ENCODE data around the gene KIF26B.
A peak's percentile ranks its signal among the peaks of the same experiment; 100 is the strongest.

KIF26B gene

DNA sequence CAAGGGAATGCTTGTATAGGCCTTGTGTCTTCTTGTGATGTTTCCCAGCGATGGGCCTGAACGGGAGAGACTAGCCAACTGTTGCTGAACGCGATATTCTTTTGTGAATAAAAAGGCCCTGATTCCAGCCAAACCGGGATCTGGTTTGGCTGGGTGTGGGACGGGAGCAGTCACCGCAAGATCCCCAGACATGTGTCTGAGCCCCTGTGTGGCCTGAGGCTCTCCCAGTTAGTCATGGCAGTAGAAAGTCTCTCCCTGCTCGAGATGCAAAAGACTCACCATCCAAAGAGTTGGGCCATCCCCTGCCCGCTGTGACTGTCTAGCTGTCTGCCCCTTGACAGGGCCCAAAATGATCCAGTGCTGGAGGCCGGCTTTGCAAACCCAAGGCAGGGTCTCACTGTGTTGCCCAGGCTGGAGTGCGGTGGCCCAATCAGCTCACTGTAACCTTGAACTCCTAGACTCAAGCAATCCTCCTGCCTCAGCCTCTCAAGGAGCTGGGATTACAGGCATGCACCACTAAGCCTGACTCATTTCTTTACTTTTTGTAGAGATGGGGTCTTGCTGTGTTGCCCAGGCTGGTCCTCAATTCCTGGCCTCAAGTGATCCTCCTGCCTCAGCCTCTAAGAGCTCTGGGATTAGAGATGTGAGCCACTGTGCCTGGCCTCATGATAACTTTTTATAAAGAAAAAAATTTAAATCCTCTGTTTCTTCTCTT lies 56.4 kb downstream of the KIF26B start:
- no peak for DNase-seq

DNA sequence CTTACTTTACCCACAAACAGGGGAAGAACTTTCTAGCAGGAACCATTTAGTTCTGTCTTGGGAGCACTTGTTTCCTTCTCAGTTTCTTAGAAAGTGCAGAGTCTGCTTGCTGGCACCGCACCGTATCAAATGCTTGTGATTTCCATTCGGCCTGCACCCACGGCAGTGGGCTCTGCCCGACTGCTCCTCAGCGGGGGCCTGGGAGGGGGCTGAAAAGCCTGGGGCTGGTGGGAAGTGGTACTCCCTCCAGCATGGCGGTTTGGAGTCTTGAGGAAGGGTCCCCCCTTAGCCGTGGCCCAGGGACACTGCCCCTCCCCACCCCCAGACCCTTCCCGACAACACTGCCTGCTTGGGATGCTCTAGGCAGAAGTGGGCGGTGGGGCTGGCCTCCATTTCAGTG lies 57.0 kb downstream of the KIF26B start:
- DNase-seq: no peak

DNA sequence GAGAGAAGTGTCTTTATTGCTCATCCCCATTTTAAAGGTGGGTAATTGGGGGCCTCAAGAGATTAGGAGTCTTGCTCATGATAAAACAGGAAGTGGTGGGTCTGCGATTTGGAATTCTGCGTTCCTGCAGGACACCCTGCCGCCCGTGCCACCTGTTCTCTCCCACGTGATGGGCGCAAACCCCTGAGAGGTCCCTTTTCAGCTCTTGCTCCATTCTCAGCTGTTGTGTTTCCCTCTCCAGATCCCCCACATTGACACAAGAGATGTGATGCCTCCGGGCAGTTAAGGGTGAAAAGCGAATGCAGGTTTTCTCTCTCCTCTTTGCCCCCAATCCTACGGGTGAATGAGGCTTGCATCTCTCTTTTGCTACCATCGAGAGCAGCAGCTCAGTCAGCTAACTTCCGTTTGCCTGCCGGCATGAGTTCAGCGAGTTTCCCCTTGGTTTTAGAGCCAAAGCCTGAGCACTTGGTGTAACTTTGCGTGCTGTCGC lies 57.5 kb downstream of the KIF26B start:
- no peak for DNase-seq

DNA sequence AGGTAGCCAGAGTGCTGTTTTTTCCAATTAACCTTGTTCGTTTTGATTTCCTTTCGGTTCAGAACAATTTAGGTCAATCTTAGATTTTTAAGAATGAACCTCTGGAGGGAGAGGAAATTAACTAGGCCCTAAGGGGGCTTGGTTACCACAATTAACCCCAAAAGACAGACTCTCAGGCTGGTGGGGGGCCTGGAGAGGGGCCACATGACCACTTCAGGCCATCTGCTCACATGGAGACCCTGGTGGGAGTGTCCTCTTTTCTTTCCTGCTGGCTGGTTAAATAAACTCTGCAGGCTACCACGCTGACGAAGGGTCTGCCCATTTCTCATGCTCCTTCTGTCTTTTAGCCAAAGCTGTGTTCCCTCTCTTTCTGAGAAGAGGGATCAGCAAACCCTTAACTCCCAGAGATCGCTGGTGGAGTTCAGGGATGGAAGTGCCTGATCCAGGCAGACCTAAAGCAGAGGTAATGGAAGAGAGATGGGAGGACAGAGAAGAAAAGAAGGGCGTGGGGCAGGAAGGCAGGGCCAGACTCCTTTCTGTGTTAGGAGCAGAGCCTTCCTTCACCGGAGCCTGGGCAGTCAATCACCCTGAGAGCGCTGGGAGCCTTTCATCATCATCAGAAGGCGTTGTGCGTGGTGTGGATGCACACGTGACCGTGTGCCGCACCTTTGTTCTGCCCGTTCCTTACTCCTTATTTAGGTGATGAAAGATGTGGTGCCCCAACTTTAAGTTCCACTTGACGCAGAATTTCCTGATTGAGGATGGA lies 58.5 kb downstream of the KIF26B start:
- peak; percentile 27 for DNase-seq

DNA sequence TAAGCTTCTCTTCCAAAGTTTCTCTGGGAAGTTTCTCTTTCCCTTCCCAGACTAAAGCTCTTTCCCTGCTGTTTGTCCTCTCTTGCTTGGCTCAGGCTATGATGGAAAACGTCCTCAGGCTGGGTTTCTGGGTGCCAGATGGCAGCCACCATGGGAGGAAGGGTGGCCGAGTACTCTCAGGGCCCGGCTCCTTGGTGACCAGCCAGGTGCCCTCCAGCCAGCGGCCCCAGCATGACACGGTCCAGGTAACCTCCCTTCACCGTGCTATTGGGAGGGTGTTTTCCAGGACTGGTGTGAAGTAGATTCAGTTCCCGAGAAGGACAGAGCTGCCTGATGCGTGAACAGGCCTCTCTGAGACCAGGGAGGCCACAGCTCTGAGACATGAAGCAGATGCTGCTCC lies 60.3 kb downstream of the KIF26B start:
- DNase-seq: no peak

DNA sequence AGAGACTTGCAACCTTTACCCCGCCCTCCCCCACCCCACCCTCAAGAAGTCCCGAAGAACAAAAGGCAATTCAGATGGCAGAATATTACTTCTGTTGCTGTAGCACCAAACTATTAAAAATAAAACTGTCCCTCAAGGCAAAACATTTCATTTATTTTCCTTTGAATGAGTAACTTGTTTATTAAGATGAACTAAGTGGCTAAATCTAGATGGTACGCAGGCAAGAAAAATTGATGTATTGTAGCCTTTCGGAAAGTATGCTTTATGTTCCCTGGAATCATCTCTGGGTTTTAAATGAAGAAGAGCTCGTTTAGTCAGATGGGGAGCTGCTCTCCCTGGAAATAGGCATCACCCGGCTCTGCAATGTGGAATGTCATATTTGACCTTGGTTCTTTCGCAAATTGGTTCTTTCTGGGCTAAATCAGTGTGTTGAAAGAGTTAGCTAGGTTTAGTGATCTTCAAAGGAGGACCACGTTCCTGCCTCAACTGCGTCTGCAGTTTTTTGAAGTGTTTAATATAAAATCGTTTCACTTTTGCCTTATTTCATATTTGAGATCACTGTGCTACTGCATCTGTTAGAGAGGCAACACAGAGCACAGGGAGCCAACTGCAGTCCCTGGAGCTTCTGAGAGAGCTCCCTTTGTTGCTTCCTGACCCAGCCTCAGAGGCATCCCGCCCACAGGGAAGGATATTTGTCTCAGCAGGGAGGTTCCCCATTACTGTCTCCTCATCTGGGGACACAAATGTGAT lies 61.8 kb downstream of the KIF26B start:
- DNase-seq: no peak

DNA sequence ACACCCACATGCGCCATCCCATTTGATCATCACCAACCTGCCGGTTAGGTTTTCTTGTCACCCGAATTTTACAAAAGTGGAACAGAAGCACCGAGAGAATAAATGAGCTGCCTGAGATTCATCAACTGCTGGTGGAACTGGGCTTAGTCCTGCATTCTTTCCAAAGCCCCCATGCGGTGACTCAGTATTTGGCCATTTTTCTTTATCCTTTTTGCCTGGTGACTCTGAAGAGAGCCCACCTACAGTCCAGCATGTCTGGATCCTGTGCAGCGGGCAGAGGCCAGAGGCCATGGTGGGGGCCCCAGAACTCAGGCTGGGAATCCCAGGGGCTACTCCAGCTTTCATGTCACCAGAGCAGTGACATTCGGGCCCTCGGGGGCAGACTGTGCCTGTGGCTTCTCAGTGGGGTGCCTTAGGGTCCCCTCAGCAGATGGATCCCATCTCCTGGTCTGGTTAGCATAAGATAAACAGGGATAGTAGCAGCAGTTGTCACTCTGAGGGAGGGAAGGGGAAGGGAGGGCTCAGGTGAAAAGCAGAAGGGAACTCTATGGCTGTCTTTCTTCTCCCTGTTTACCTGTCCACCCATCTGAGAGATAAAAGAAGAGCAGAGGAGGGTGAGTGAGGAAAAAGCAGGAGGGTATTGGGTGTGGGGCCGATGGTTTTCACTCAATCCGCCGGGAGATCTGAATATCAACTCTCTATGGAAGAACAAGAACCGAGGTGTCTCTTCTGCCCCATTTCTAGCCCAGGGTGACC lies 63.2 kb downstream of the KIF26B start:
- no peak for DNase-seq

DNA sequence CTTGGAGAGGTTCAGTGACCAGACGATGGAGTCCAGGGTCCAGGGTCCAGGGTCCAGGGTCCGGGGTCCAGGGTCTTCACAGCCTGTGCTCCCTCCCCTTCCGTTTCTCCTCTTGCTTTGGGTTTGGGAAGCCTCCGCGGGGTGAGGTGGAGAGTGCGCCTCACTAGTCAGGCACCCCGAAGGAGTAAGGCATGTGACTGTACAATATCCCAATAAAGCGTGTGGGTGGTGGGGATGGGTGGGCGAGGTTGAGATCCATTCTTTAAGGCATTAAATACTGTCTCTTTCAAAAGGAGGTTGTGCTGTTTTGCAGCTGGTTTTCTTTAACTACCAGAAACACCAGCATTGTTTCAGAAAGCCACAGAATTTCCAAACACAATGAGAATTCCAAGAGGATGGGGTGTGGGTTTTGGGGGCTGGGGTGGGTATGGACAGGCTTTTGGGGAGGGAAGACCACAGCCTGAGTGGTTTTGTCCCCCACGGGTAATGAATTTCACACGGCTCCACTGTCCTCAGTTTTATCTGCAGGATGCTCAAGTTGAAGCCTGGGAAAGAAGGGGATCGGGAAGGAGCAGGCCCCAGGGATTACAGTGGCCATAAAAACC lies 65.7 kb downstream of the KIF26B start:
- DNase-seq: no peak

DNA sequence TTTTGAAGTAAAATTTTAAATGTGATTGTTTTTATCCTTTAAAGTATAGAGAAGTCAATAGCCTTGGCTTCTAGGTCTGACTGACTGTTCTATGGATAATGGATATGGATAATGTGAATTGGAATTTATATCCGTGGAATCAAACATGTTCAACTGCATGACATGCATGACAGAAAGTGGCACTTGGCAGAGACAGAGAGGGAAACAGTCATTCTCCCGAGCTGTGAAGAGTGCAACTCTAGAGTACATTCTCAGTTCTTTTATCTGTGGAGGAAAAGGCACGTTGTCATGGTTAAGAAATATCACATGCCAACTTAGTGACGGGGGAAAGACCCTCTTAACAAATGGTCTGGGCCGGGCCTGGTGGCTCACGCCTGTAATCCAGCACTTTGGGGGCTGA lies 67.0 kb downstream of the KIF26B start:
- no peak for DNase-seq

DNA sequence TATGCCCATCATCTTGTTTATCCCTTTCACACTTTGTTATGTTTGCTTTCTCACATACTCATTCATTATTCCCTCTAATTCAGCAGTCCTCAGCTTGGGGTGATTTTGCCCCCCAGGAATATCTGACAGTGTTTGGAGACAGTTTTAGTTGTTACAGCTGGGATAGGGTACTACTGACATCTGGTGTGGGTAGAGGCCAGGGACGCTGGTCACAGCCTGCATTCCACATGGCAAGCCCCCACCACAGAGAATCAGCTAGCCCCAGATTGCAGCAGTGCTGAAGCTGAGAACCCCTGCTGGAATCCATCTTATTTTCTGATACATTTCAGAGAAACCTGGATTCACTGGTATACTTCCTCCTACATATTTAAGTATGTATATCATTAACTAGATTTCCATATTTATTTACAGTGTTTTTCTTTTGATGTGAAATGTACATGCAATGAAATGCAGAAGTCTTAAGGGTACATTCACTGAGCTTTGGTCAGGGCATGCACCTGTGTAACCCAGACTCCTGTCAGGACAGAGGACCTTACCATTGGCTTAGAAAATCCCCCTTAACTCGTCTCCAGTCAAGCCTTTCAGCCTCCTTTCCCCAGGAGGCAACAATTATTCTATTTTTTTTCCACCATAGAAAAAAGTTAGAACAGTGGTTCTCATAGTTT lies 68.3 kb downstream of the KIF26B start:
- DNase-seq: no peak

DNA sequence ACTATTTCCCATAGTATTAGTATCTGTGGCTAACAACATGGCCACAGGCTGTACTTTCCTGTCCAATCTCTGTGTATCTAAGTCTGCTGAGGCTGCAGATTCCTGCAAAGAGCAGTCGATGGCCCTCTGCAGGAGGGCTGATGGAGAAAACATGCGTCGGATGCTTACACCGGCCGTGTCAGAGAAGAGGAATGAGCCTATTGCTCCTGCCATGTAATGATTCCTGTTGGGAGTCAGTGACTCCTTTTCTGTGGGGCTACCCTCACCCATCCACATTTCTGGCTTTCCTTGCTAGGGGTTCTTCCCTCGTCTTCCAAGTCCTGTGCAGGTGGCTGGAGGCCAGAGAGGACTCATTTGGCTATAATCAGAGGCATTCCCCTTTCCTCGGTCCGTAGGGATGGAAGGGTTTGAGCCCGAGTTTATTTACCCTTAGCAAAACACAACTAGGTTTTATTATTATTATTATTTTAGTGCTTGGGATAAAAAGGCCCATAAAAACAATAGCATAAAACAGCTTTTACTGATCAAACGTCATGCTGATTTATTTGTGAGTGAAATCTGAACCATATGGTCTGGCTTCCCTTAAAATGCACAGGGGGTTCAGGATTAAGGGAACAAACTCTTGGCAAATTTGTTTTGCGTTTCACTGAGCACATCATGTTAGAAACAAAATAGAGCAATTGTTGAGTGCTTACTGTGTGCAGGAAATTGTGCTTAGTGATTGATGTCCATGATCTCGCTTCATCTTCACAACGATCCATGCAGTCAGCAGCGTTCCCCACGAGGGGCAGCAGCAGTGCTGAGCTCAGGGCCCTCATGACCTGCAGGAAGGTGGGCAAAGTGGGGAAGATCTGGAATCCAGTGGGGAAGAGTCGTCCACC lies 70.8 kb downstream of the KIF26B start:
- no peak for DNase-seq

DNA sequence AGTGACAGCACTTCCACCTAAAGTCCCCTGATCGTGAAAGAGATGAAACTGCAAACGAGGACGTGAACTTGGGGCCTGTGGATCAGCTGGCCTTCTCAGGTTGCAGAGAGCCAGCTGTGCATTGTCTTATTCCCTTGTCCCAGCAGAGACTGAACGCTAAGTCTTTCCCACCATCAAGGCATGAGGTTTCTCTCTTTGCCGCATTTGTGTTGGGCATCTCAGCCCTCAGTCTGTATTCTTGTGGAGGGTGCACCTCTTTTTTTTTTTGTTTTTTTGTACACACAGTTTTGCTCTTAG lies 71.4 kb downstream of the KIF26B start:
- no peak for DNase-seq

DNA sequence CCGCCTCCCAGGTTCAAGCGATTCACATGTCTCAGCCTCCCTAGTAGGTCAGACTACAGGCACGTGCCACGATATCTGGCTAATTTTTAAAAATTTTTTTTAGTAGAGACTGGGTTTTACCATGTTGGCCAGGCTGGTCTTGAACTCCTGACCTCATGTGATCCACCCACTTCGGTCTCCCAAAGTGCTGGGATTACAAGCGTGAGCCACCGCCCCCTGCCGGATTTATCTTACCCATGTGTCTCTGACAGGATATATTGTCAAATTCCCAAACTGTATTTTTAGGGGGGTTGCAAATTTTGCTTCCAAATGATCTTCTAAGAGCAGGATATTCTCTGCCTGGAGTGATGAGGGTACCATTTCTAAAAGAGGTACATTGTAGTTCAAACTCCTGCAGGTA lies 74.3 kb downstream of the KIF26B start:
- DNase-seq: no peak

DNA sequence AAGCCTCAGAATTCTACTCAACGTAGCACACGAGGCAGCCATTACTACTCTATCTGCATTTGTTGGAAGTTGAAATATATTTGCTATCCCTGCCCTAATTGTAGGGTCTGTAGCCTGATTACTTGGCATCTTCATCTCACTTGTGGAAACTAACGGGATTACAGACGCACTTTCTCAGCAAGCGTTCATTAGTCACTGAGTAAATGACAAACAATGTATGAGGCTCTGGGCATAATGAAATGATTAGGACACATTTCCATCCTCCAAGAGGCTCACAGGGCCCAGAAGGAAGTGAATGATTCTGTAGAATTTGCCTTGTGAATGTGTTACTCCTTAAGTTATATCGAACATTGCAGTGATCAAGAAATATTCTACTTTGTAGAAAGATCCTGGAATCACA lies 78.1 kb downstream of the KIF26B start:
- DNase-seq: no peak

DNA sequence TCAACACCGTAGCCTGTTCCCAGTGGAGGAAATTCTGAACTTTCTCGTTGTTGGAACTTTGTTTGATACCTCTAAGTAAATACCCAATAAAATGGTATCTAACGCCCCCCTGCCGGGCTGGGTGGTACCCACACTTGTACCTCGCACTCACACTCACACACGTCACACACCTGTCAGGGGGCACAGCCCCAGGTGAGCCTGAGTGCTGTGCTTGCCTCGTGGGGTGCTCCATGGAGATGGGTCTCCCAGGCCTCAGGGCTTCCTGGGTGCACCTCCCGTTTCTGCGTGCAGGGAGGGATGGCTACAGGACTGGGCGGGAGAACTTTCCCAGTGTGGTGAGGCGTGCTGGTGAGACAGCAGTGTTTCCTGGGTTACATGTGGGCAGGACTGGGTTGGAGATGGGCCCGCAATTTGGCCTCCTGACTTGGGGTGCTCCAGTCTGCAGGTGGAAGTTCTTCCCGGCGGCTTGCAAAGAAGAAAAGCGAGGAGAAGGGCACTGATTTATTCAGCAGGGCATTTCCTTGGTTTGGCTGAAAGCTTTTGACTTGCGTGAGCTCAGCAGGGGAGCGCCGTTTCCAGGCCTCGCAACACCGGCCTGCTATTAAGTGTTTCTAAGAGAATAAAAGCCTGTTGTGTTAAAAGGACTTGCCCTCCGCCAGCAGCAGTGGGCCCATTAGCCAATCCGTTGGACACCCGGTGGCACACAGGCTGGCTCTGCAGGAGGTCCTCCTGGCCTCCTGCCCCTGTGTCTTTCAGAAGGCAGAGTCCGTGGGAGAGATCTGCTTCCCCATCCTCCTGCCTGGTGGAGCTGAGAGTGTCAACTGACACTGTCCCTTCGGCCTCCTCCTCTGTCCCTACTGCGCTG lies 79.7 kb downstream of the KIF26B start:
- peak; percentile 88 for DNase-seq

DNA sequence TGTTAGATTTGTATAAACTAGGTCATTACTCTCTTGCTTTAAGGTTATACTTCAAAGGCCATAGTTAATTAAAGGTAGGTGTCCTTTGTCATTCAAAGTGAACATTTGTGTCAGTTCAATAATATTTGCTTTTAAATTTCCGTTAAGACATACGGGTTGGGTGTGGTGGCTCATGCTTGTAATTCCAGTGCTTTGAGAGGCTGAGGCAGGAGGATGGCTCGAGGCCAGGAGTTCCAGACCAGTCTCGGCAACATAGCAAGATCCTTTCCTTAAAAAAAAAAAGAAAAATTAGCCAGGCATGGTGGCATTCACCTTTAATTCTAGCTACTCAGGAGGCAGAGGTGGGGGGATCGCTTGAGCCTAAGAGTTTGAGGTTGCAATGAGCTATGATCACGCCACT lies 80.4 kb downstream of the KIF26B start:
- DNase-seq: no peak

DNA sequence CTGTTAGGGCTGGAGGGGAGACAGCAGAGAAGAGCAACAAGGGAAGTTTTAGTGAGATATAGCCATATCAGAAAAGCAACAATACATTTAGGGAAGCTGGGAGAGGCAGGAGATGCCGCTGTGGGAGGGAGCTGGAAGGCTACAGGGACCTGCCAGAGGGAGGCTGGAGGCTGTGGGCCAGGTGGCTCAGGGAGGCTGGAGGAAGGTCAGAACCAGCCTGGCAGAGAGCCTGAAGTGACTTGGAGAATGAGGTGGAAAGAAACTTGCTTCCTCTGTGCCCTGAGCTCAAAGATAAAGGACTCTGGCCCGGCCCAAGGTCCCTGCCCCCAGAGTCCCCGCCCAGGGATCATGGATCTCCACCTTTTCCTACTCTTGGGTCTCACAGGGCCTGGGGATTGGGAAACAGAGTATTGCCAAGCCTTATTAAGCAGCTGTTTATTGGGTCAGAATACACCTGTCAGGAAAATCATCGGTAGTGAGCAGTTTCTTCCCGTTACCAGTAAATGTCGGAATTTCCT lies 85.9 kb downstream of the KIF26B start:
- no peak for DNase-seq

DNA sequence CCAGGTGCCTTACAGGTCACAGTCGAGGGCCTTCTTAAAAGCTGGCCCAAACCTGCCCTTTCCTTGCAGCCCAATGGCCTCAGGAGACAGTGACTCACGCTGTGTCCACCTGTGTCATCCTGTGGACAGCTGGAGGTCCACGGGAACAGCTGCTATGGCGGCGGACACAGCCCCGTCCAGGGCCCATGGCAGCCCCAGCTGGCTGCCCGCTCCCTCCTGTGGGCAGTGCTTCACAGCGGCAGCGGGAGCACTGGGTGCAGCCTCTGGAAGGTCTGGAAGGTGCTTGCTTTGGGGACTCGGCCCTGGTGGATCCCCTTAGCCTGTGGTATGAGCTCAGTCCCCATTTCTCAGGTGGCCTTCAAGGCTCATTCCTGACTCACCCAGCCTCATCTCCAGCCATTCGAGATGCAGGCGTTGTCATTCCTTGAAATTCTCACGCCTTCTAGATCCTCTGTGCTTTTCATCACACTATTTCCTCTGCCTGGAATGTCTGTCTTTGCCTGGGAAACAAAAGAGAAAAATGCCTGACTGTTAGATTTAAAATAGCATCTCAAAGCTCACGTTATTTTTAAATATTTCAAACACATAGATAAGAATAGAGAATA lies 86.8 kb downstream of the KIF26B start:
- DNase-seq: no peak

DNA sequence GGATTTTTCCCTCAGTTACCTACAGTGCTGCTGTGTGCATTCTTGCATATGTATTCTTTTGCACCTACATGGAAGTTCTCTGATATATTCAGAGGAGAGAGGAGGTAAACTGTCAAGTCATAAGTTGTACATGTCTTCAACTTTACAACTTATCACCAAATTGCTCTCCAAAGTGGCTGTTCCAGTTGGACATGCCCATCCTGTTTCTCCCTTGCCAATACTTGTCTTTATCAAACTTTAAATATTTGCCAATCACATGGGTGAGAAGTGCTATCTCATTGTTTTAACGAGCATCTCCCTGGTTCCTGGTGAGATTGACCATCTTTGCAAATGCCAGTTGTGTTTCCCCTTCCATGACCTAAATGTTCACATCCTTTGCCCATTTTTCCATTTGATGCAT lies 88.2 kb downstream of the KIF26B start:
- DNase-seq: no peak
